C4-2B (cell line): ENCODE data around the gene GALNT12.

Experiments used
- H3K27ac ChIP-seq: fragments of 450-650 bp; 2 replicates; pipeline ENCODE4 v1.5.1; 2017
- ZFX ChIP-seq: fragments of 450-650 bp; IDR thresholded peaks from 2 replicates; pipeline ENCODE4 v1.6.1; 2017
- TF ChIP-seq, protein P1 (sequence below): fragments of 450-650 bp; conservative IDR thresholded peaks from 2 replicates; pipeline ENCODE4 v1.5.1; 2017; ENCODE audit warnings: mild to moderate bottlenecking

The GALNT12 gene

DNA sequence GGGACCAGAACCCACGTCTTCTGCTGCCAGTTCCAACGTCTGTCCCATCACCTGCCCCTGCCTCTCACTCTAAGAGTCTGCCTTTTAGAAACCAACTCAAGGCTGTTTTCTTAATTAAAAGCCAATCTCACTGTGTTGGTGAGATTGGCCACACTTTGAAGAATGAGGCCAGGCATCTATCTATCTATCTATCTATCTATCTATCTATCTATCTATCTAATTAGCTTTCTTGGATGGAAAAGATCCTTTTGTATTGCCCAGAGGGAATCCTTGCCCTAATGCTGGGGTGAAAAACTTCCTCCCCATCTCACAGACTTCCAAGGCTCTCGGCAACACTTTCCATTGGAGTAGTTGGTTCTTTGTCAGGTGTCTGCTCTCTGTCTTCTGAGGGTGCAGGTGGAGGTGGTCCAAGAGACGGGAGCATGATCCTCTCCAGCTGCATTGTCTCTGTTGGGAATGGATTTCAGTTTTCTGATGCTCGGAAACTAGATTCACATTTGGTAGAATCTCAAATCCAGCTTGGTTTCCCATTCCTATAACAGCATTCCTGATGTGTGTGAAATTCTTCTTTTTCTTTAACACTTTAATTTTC, 57.9 kb downstream of the GALNT12 start:
- no peak for TF ChIP-seq ZFX
- TF ChIP-seq, protein P1, sequence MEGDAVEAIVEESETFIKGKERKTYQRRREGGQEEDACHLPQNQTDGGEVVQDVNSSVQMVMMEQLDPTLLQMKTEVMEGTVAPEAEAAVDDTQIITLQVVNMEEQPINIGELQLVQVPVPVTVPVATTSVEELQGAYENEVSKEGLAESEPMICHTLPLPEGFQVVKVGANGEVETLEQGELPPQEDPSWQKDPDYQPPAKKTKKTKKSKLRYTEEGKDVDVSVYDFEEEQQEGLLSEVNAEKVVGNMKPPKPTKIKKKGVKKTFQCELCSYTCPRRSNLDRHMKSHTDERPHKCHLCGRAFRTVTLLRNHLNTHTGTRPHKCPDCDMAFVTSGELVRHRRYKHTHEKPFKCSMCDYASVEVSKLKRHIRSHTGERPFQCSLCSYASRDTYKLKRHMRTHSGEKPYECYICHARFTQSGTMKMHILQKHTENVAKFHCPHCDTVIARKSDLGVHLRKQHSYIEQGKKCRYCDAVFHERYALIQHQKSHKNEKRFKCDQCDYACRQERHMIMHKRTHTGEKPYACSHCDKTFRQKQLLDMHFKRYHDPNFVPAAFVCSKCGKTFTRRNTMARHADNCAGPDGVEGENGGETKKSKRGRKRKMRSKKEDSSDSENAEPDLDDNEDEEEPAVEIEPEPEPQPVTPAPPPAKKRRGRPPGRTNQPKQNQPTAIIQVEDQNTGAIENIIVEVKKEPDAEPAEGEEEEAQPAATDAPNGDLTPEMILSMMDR, result no peak
- H3K27ac ChIP-seq, result no peak overlapping the region

DNA sequence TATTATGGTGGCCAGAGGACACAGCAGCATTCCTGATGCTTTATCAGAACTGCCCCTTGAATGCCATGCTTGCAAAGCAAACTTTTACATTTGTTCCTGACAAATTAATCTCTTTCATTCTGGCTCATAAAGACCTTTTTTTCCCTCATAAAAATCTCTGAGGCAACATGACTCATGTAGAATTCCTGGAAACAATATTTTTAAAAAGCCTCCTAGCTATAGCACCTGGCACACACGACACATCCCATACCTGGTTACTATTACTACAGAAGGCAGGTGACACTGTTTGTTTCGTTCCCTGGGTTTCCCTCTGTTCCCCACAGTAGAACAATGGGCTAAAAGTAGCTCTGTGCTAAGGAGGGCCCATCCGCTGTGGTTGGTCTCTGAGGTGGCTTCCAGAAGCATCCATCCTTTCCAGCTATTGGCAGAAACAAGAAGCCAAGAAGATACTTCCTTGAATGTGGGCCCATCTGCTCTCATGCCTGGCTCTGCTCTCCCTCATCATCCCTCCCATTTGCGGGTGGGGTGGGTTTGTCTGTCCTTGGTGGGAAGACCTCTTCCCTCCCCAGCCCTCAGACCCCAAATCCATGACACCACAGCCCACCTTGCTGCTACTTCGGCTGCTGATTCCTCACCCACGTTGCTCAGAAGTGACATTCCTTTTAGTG, 59.1 kb downstream of the GALNT12 start:
- no peak for TF ChIP-seq ZFX
- TF ChIP-seq, protein P1, result no peak
- H3K27ac ChIP-seq, result no peak overlapping the region

DNA sequence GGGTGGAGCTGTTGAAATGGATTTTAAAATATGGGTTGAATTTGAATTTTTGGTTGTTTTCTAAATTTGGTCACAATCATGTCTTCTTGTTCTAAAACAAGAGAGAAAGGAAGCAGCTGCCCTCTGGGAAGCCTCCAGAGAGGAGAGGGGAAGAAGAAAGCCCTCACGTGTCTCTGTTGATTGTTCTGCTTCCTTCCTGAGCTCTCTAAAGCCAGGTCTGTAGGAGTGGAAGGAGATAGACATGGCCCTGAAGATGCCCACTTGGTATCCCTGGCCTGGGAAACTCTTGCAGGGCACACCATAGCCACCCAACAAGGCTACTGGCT, 59.6 kb downstream of the GALNT12 start:
- H3K27ac ChIP-seq, result no peak overlapping the region
- TF ChIP-seq, protein P1, result no peak
- no peak for TF ChIP-seq ZFX

DNA sequence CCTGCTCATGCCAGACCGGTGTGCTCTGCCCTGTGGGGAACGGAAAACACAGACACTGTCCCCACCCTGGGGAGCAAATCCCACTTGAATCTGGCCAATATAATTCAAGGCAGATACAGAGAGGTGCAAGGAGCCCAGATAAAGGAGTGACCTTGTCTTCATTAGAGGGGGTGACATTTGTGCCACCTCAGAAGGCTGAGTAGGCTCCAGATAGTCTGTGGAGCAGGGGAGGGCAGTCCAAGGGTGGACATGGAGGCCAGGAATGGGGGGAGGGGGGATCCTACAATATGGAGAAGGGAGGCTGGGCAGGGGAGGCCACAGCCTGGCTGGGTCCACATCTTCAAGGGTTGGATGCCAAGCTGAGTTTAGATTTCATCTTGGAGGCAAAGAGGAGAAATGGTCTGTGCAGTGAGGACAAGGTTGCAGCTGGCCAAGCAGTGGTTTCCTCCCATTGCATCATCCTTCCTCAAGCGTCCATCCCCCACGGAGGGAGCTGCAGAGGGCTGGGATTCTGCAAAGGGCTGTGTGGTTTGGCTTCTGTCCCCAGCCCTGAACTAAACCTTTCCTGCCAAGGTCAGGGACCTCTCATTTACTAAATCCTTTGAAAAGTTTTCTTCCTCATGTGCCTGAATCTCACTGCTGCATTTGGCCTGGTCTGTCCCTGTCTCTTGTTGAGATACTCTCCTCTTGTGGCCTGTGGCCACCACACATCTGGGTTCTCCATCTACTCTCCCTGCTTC, 60.1 kb downstream of the GALNT12 start:
- TF ChIP-seq, protein P1, result no peak
- TF ChIP-seq ZFX, result no peak
- no peak overlapping the region for H3K27ac ChIP-seq

DNA sequence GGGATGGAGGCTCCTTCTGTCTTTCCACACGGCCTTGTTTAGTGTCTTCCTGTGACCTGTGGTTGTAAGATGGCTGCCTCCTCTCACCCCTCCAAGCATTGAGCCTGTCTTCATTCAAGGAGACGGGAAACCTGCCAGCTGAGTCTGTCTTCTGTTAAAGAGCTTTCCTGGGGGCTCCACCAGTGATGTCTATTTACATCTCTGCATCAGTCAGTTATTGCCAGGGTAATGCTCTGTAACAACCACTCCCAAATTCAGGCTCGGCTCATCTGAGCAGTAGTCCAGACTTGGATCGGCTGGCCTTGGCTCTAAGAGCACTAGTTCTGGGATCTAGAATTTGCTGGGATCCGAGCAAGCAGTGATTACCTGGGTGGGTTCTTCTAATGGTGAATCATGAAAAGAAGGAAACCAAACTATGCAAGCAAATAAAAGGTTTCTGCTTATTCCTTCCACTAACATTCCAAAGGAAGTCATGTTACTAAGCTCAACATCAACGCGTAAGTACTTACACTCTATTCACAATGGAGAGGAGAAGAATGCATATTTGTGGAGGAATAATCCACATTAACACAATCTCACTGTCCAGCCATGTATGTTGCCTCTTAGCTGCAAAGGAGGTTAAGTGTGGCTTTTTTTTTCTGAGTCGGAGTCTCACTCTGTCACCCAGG, 61.7 kb downstream of the GALNT12 start:
- H3K27ac ChIP-seq, result no peak overlapping the region
- TF ChIP-seq, protein P1, result no peak
- TF ChIP-seq ZFX, result no peak

DNA sequence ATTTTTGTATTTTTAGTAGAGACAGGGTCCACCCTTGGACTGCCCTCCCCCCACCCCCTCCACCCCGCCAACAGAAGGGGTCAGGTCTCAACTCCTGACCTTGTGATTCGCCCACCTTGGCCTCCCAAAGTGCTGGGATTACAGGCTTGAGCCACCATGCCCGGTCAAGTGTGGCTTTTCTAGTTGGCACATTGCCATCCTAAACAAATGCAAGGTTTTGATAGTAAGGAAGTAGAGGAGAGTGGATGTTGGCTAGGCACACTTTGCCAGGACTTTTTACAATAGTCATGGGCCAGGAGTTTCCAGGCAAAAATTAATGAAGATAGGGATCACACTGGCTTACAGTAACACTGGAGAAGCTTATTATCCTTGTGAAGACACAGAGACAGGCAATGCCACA, 62.4 kb downstream of the GALNT12 start:
- TF ChIP-seq, protein P1, result no peak
- no peak for TF ChIP-seq ZFX
- no peak overlapping the region for H3K27ac ChIP-seq
